CD8-positive, alpha-beta memory T cell (primary cell): ENCODE measurements around the gene AFF4. TPM values are rescaled to one million over a fixed set of nuclear protein-coding genes. Genes with fewer than 3 reads are reported as not detected.
"Not testable (repeated sequence)": the region's sequence is repeated elsewhere in the genome, so short reads cannot be mapped to it uniquely, and the experiment has no call there.

Experiments
- CTCF ChIA-PET: fragments of 350-600 bp; sonication (Branson Sonifier 250); formaldehyde crosslinking; loops from one replicate; lab custom pipeline; 2021; ENCODE audit warnings: antibody characterized with exemption; lab: Charles Lee
- POLR2A ChIA-PET: fragments of 350-600 bp; sonication (Branson Sonifier 250); formaldehyde crosslinking; loops from one replicate; lab custom pipeline; 2021; ENCODE audit warnings: antibody characterized with exemption; lab: Charles Lee
- DNase-seq, 5 donors: peaks; one replicate each; pipeline versions ENCODE4 v3.0.0 to v3.0.0-alpha.2; 2020 to 2022; ENCODE audit warnings: mixed read lengths in 1 of 5
- H3K27ac ChIP-seq: one replicate; pipeline ENCODE4 v1.7.0; 2013; ENCODE audit warnings: low read depth, mild to moderate bottlenecking, low read length, moderate library complexity
- H3K27me3 ChIP-seq: 2 replicates; pipeline ENCODE4 v1.7.0; 2013; ENCODE audit warnings: low read length, mild to moderate bottlenecking; ENCODE audit not compliant: insufficient read depth, poor library complexity, severe bottlenecking
- H3K36me3 ChIP-seq: 2 replicates; pipeline ENCODE4 v1.7.0; 2013; ENCODE audit warnings: mild to moderate bottlenecking, low read length, moderate library complexity; ENCODE audit not compliant: insufficient read depth
- H3K4me1 ChIP-seq: 2 replicates; pipeline ENCODE4 v1.7.0; 2013; ENCODE audit warnings: mild to moderate bottlenecking, low read length, moderate library complexity; ENCODE audit not compliant: insufficient read depth
- H3K4me3 ChIP-seq: 2 replicates; pipeline ENCODE4 v1.7.0; 2013; ENCODE audit warnings: mild to moderate bottlenecking, low read length
- H3K9me3 ChIP-seq: 2 replicates; pipeline ENCODE4 v1.7.0; 2013; ENCODE audit warnings: mild to moderate bottlenecking, low read length
- H3K27ac Mint-ChIP-seq, 8 donors: one replicate each; pipeline ENCODE4 v1.8.0; 2020 to 2021; ENCODE audit warnings: mixed read lengths in 8 of 8, mild to moderate bottlenecking in 6 of 8, inconsistent platforms in 3 of 8, moderate library complexity in 3 of 8
- H3K27me3 Mint-ChIP-seq, 2 donors: one replicate each; pipeline ENCODE4 v1.8.0; 2020 to 2021; ENCODE audit warnings: mixed read lengths in 2 of 2, mild to moderate bottlenecking in 1 of 2, moderate library complexity in 1 of 2
- H3K36me3 Mint-ChIP-seq, 3 donors: one replicate each; pipeline ENCODE4 v1.8.0; 2020 to 2021; ENCODE audit warnings: mixed read lengths in 3 of 3, inconsistent platforms in 1 of 3, mild to moderate bottlenecking in 1 of 3
- H3K4me1 Mint-ChIP-seq, 3 donors: one replicate each; pipeline ENCODE4 v1.8.0; 2020 to 2021; ENCODE audit warnings: mixed read lengths in 3 of 3, inconsistent platforms in 1 of 3, mild to moderate bottlenecking in 1 of 3
- H3K4me3 Mint-ChIP-seq, 7 donors: one replicate each; pipeline ENCODE4 v1.8.0; 2020 to 2021; ENCODE audit warnings: mixed read lengths in 7 of 7, mild to moderate bottlenecking in 6 of 7, moderate library complexity in 4 of 7, inconsistent platforms in 2 of 7
- H3K9me3 Mint-ChIP-seq, 5 donors: one replicate each; pipeline ENCODE4 v1.8.0; 2020 to 2022; ENCODE audit warnings: mixed read lengths in 5 of 5, mild to moderate bottlenecking in 3 of 5, moderate library complexity in 2 of 5, inconsistent platforms in 1 of 5
- polyA plus RNA-seq: library from polyadenylated mRNA; unstranded; fragments of 300-500 nt; fragmentation: Illumina TruSeq; gene quantifications from one replicate; pipeline ENCODE4 v1.2.3, GENCODE V29; 2021
- total RNA-seq, 2 experiments: library from RNA; stranded (reverse); gene quantifications; one replicate each; pipeline ENCODE4 v1.2.3, GENCODE V29; 2021

AFF4 gene
- total and polyA plus RNA-seq, 3 experiments from 2014 or later: 17.5 to 28.8 (median 26.3) TPM

DNA sequence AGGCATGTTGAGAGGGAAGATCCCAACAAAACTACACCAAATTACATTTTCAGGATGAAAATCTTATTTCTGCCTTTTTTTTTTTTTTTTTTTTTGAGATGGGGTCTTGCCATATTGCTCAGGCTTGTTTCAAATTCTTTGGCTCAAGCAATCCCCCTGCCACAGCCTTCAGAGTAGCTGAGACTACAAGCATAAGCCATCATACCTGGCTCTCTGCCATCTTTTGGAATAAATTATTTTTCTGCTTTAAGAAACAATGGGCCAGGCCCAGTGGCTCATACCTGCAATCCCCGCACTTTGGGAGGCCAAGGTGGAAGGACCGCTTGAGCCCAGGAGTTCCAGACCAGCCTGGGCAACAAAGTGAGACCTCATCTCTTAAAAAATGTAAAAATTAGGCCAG lies 14.3 kb downstream of the AFF4 start:
- H3K4me1 Mint-ChIP-seq: peaks cover 47 to 73% (median 72%) of the 10 kb centered on the region in 3 donors
- ChIA-PET POLR2A (no interaction called here), CTCF (interaction anchor here (0.6 kb wide), 1 partner anchor 40 kb away, joined by 3 read pairs; no protein-coding TSS in a partner anchor)
- H3K4me3 Mint-ChIP-seq: no peak overlapping the region
- no peaks in the 10 kb centered on the region for H3K9me3 ChIP-seq
- no peaks in the 10 kb centered on the region for H3K36me3 ChIP-seq
- H3K27me3 ChIP-seq: no peaks in the 10 kb centered on the region
- no peak overlapping the region for H3K27ac Mint-ChIP-seq
- DNase-seq: no peak
- H3K9me3 Mint-ChIP-seq: no peaks in the 10 kb centered on the region
- no peak overlapping the region for H3K27ac ChIP-seq
- H3K36me3 Mint-ChIP-seq: peaks cover 3 to 38% (median 7%) of the 10 kb centered on the region in 3 donors
- no peak overlapping the region for H3K4me3 ChIP-seq
- H3K27me3 Mint-ChIP-seq: no peaks in the 10 kb centered on the region
- peaks cover 8% of the 10 kb centered on the region for H3K4me1 ChIP-seq

DNA sequence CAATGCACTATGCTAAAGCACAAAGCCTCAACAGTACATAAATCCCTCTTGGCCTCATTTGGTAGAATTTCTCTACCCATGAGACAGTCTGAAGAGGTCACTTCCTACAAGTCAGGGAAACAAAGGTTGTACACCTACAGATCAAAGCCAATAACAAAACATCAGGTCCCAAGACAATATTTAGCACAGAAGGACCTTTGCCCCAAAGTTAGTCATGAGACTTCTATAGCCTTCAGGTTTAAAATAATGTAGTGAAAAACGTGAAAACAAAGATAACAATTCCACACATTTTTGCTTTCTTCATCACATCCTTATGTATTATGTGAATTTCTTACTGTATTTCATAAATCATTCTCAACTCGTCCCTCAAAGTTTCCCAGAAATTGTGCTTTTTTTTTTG lies 15.8 kb downstream of the AFF4 start:
- Histone ChIP-seq H3K4me1 (peaks cover 5% of the 10 kb centered on the region), H3K36me3 (no peaks in the 10 kb centered on the region), H3K9me3 (no peaks in the 10 kb centered on the region), H3K27me3 (no peaks in the 10 kb centered on the region), H3K27ac (no peak overlapping the region), H3K4me3 (no peak overlapping the region)
- DNase-seq: no peak
- Mint-ChIP-seq H3K9me3 (no peaks in the 10 kb centered on the region), H3K4me1 (peaks cover 46 to 75% (median 73%) of the 10 kb centered on the region in 3 donors), H3K27ac (peak overlapping the region in 1 of 8 donors; percentile 8), H3K27me3 (no peaks in the 10 kb centered on the region), H3K4me3 (no peak overlapping the region), H3K36me3 (peaks cover 0 to 37% (median 4%) of the 10 kb centered on the region in 3 donors)
- CTCF ChIA-PET: no interaction called here
- POLR2A ChIA-PET: no interaction called here

DNA sequence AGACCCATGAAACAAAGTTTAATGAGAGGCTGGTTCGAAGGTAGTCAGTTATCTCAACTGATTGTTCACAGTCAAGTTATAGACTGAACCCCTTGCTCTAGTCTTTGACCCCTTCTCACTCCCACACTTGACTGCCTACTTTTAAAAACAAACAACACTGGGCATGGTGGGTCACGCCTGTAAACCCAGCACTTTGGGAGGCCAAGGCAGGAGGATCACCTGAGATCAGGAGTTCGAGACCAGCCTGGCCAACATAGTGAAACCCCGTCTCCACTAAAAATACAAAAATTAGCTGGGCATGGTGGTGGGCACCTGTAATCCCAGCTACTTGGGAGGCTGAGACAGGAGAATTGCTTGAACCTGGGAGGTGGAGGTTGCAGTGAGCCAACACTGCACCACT lies 18.1 kb downstream of the AFF4 start:
- H3K27ac ChIP-seq, H3K27me3 Mint-ChIP-seq, H3K27me3 ChIP-seq, CTCF ChIA-PET, H3K4me3 Mint-ChIP-seq, H3K9me3 ChIP-seq, H3K9me3 Mint-ChIP-seq, H3K36me3 ChIP-seq, H3K27ac Mint-ChIP-seq, DNase-seq, H3K4me1 ChIP-seq, POLR2A ChIA-PET, H3K4me3 ChIP-seq: not testable (repeated sequence)
- Mint-ChIP-seq H3K4me1 (peaks cover 34 to 65% (median 61%) of the 10 kb centered on the region in 3 donors), H3K36me3 (peaks cover 0 to 30% (median 4%) of the 10 kb centered on the region in 3 donors)

DNA sequence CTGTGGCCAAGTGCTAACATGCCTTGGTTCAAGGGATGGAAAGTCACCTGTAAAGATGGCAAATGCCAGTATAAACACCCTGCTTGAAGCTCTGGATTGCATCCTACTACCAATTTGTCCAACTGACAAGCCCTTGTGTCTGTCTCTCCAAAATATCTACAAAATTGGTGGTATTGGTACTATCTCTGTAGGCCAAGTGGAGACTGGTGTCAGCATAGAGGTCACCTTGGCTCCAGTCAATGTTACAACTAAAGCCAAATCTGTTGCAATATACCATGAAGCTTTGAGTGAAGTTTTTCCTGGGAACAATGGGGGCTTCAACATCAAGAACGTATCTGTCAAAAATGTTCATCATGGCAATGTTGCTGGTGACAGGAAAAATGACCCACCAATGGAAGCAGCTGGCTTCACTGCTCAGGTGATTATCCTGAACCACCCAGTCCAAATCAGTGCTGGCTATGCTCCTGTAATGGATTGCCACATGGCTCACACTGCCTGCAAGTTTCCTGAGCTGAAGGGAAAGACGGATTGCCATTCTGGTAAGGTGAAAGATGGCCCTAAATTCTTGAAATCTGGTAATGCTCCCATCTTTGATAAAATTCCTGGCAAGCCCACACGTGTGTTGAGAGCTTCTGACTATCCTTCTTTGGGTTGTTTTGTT lies 19.9 kb downstream of the AFF4 start:
- POLR2A ChIA-PET: no interaction called here
- H3K27ac ChIP-seq: no peak overlapping the region
- no peaks in the 10 kb centered on the region for H3K9me3 ChIP-seq
- Mint-ChIP-seq H3K27me3 (no peaks in the 10 kb centered on the region), H3K4me1 (peaks cover 36 to 65% (median 59%) of the 10 kb centered on the region in 3 donors), H3K27ac (peak overlapping the region in 1 of 8 donors; percentile 37), H3K36me3 (peaks cover 0 to 27% (median 1%) of the 10 kb centered on the region in 3 donors), H3K4me3 (no peak overlapping the region), H3K9me3 (no peaks in the 10 kb centered on the region)
- no peak overlapping the region for H3K4me3 ChIP-seq
- CTCF ChIA-PET: no interaction called here
- no peaks in the 10 kb centered on the region for H3K36me3 ChIP-seq
- H3K27me3 ChIP-seq: no peaks in the 10 kb centered on the region
- no peaks in the 10 kb centered on the region for H3K4me1 ChIP-seq
- DNase-seq: no peak

DNA sequence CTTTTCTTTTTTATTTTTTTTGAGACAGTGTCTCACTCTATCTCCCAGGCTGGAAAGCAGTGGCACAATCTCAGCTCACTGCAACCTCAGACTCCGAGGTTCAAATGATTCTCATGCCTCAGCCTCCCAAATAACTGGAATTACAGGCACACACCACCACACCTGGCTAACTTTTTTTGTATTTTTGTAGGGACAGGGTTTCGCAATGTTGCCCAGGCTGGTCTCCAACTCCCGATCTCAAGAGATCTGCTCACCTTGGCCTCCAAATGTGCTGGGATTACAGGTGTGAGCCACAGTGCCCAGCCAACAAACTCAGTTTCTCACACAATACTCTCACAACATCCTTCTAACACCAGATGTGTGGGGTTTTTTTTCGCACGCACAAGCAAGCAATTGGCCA lies 22.1 kb downstream of the AFF4 start:
- Histone ChIP-seq H3K9me3 (no peaks in the 10 kb centered on the region), H3K36me3 (peaks cover 4% of the 10 kb centered on the region), H3K27ac (no peak overlapping the region), H3K4me3 (no peak overlapping the region), H3K27me3 (no peaks in the 10 kb centered on the region), H3K4me1 (no peaks in the 10 kb centered on the region)
- peak overlapping the region in 1 of 8 donors; percentile 11 for H3K27ac Mint-ChIP-seq
- DNase-seq: no peak
- no peaks in the 10 kb centered on the region for H3K27me3 Mint-ChIP-seq
- ChIA-PET CTCF (interaction anchor here (1.1 kb wide), 1 partner anchor 13 kb away, joined by 3 read pairs; no protein-coding TSS in a partner anchor), POLR2A (no interaction called here)
- H3K4me1 Mint-ChIP-seq: peaks cover 32 to 63% (median 60%) of the 10 kb centered on the region in 3 donors
- H3K4me3 Mint-ChIP-seq: no peak overlapping the region
- peaks cover 0 to 33% (median 6%) of the 10 kb centered on the region in 3 donors for H3K36me3 Mint-ChIP-seq
- no peaks in the 10 kb centered on the region for H3K9me3 Mint-ChIP-seq

DNA sequence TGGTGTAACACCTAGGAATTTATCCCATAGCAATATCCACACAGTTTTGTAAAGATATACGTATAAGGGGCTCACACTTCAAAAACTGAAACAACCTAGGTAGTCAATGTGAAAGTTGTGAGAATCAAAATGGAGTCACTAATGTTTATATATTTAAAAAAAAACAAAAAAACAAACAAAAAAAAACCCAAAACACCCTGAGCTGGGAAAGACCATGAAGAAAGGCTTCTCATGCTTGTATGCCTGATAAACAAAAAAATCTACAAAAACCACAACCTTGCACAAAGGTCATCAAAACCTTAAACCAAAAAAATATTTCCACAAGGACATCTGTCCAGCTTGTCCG lies 35.4 kb downstream of the AFF4 start:
- H3K36me3 Mint-ChIP-seq: peaks cover 17 to 88% (median 26%) of the 10 kb centered on the region in 3 donors
- DNase-seq: no peak
- H3K4me1 ChIP-seq: no peaks in the 10 kb centered on the region
- H3K9me3 ChIP-seq: no peaks in the 10 kb centered on the region
- no peak overlapping the region for H3K4me3 Mint-ChIP-seq
- peaks cover 28% of the 10 kb centered on the region for H3K36me3 ChIP-seq
- CTCF ChIA-PET: no interaction called here
- peaks cover 30 to 48% (median 38%) of the 10 kb centered on the region in 3 donors for H3K4me1 Mint-ChIP-seq
- POLR2A ChIA-PET: no interaction called here
- no peak overlapping the region for H3K4me3 ChIP-seq
- no peaks in the 10 kb centered on the region for H3K9me3 Mint-ChIP-seq
- no peak overlapping the region for H3K27ac ChIP-seq
- H3K27me3 Mint-ChIP-seq: no peaks in the 10 kb centered on the region
- no peak overlapping the region for H3K27ac Mint-ChIP-seq
- no peaks in the 10 kb centered on the region for H3K27me3 ChIP-seq

DNA sequence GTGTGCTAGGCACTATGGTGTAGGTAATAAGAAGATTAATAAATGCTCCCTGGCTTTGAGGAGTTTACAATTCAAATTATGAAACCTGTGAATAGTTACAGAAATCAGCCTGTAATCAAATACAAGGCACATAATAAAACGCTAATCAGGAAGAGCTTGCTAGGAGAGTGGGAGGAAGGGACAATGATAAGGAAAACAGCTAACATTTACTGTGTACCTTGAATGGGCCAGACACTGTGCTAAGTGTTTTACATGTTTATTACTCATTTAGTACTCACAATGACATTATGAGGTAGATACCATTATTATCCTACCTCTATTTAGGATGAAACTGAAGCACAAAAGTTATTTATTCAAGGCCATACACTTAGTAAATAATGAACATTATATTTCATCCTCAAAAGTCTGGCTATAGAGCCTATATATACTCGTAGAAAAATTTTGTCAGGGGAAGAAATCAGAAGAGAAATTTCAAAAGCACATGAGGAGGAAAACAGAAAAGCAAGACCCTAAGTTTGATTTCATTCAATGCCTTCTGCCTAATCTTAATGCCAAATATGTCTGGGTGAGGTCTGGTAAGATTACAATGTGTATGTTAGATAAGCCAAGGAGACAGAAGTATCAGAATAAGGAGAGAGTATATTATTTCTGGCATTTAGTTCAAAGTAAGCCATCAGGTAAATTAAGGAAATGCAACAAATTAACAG lies 35.9 kb downstream of the AFF4 start:
- Histone ChIP-seq H3K4me3 (no peak overlapping the region), H3K4me1 (no peaks in the 10 kb centered on the region), H3K36me3 (peaks cover 28% of the 10 kb centered on the region), H3K9me3 (no peaks in the 10 kb centered on the region), H3K27ac (no peak overlapping the region), H3K27me3 (no peaks in the 10 kb centered on the region)
- Mint-ChIP-seq H3K4me1 (peaks cover 30 to 44% (median 38%) of the 10 kb centered on the region in 3 donors), H3K9me3 (no peaks in the 10 kb centered on the region), H3K27ac (peak overlapping the region in 4 of 8 donors; percentile 2 to 21 (median 6)), H3K4me3 (no peak overlapping the region), H3K36me3 (peaks cover 17 to 85% (median 26%) of the 10 kb centered on the region in 3 donors), H3K27me3 (no peaks in the 10 kb centered on the region)
- DNase-seq: no peak
- ChIA-PET POLR2A (no interaction called here), CTCF (no interaction called here)

DNA sequence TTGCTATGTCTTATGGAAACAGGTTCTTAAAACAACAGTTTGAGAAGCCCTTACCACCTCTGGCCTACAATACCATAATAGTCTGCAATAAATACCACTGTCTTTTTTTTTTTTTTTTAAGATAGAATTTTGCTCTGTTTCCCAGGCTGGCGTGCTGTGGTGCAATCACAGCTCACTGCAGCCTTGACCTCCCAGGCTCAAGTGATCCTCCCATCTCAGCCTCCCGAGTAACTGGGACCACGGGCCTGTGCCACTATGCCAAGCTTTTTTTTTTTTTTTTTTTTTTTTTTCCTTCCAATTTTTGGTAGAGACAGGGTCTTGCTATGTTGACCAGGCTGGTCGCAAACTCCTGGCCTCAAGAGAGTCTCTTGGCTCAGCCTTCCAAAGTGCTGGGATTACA lies 37.0 kb downstream of the AFF4 start:
- DNase-seq: no peak
- Histone ChIP-seq H3K27ac (no peak overlapping the region), H3K4me3 (no peak overlapping the region), H3K9me3 (no peaks in the 10 kb centered on the region), H3K27me3 (no peaks in the 10 kb centered on the region), H3K36me3 (peaks cover 28% of the 10 kb centered on the region), H3K4me1 (no peaks in the 10 kb centered on the region)
- Mint-ChIP-seq H3K27me3 (no peaks in the 10 kb centered on the region), H3K27ac (peak overlapping the region in 1 of 8 donors; percentile 46), H3K4me1 (peaks cover 30 to 46% (median 38%) of the 10 kb centered on the region in 3 donors), H3K36me3 (peaks cover 17 to 84% (median 28%) of the 10 kb centered on the region in 3 donors), H3K4me3 (no peak overlapping the region), H3K9me3 (no peaks in the 10 kb centered on the region)
- ChIA-PET POLR2A (no interaction called here), CTCF (no interaction called here)
